Adipose tissue (tissue), 3 donors: ENCODE data around the gene RBMY1B. TPM values are rescaled to one million over a fixed set of nuclear protein-coding genes. Genes with fewer than 3 reads are reported as not detected.
"Not testable (repeated sequence)": the region's sequence is repeated elsewhere in the genome, so short reads cannot be mapped to it uniquely, and the experiment has no call there.

ENCODE experiments used
- H3K27ac ChIP-seq: one replicate; pipeline ENCODE4 v1.5.1; 2013; ENCODE audit warnings: low read depth, low read length
- WGBS, 3 donors: extraction: QIAGEN DNeasy Blood & Tissue Kit; methylation state at CpG; one replicate each; pipeline ENCODE4 v1.1.7; 2013; 5-methylcytosine and 5-hydroxymethylcytosine counted together
- polyA plus RNA-seq, 3 donors: library from polyadenylated mRNA; stranded (reverse); fragments of 200-250 nt; gene quantifications; one replicate each; pipeline ENCODE4 v1.2.3, GENCODE V29; 2013
- donor health status: healthy with polysubstance abuse.
- donor health status: Bipolar disorder and iron deficiency.
- donor health status: healthy.

The RBMY1B gene
- polyA plus RNA-seq = not detected

- no CpG with 5 or more reads among the region's 28 CpGs for WGBS, 3 donors
- H3K27ac ChIP-seq = not testable (repeated sequence)
These were observed at the start of gene RBMY1B for GRCh38 chrY:21511038-21511437. Gene RBMY1B (plus strand): TSS chrY:21511338. CDS start chrY:21513351, 2,013 bp downstream.

GRCh38 chrY:21462915-21463314, 48.2 kb upstream of the RBMY1B start:
- WGBS, 3 donors = 60 to 89% methylated on average over 1 of the region's 1 CpG; no CpG with 5 or more reads in 1 of the 3 donors
- not testable (repeated sequence) for H3K27ac ChIP-seq

- 29 to 71% methylated on average over 1 of the region's 1 CpG; no CpG with 5 or more reads in 1 of the 3 donors for WGBS, 3 donors
- H3K27ac ChIP-seq = no peak overlapping the region
These were observed 28.2 kb upstream of the RBMY1B start for GRCh38 chrY:21482967-21483366.

GRCh38 chrY:21534579-21534978, 23.4 kb downstream of the RBMY1B start, which contains the start of gene RBMY1A1:
Gene RBMY1A1 (plus strand): TSS chrY:21534879. CDS start chrY:21536892, 2,013 bp downstream.
- H3K27ac ChIP-seq = not testable (repeated sequence)
- WGBS, 3 donors = no CpG with 5 or more reads among the region's 28 CpGs

GRCh38 chrY:21559316-21559984, 48.3 kb downstream of the RBMY1B start:
- H3K27ac ChIP-seq = not testable (repeated sequence)
- WGBS, 3 donors = no CpG with 5 or more reads among the region's 5 CpGs

Other genes with a start within 250 kb of the RBMY1B start
- not detected for gene RBMY1A1, start 23.5 kb downstream of the RBMY1B start, polyA plus RNA-seq